ENCODE measurements around the gene METRN.

METRN gene

GRCh38 chr16:745739-746138, 30.8 kb downstream of the METRN start:
- Histone ChIP-seq H3K27me3 (ENCODE audit: low read depth, low read length) (no peaks in the 10 kb centered on the region), H3K4me2 (ENCODE audit: low read length) (peak overlapping the region; percentile 21), H3K27ac (ENCODE audit: low read length) (no peak overlapping the region), H3K9me3 (ENCODE audit: insufficient read depth, low read length) (no peaks in the 10 kb centered on the region), H3K79me2 (ENCODE audit: low read length) (no peaks in the 10 kb centered on the region), H2AFZ (ENCODE audit: low read depth, low read length) (no peak overlapping the region), H4K20me1 (ENCODE audit: insufficient read depth, low read length) (no peaks in the 10 kb centered on the region), H3K9ac (ENCODE audit: low read length) (no peak overlapping the region), H3K4me1 (ENCODE audit: low read length) (peaks cover 5% of the 10 kb centered on the region), H3K4me3 (ENCODE audit: low read length) (no peak overlapping the region), H3K36me3 (replicated peaks; ENCODE audit: low read depth, low read length) (no peaks in the 10 kb centered on the region)
- TF ChIP-seq CTCF (IDR thresholded peaks at IDR 0.05; ENCODE audit: low read depth, low read length) (peak; percentile 74), EZH2phosphoT487 (IDR thresholded peaks at IDR 0.05; ENCODE audit: low read depth) (no peak)

GRCh38 chr16:746637-747036, 31.7 kb downstream of the METRN start:
- Histone ChIP-seq H4K20me1 (ENCODE audit: insufficient read depth, low read length) (no peaks in the 10 kb centered on the region), H3K4me1 (ENCODE audit: low read length) (peaks cover 8% of the 10 kb centered on the region), H3K36me3 (replicated peaks; ENCODE audit: low read depth, low read length) (no peaks in the 10 kb centered on the region), H3K4me3 (ENCODE audit: low read length) (no peak overlapping the region), H3K4me2 (ENCODE audit: low read length) (no peak overlapping the region), H2AFZ (ENCODE audit: low read depth, low read length) (no peak overlapping the region), H3K27me3 (ENCODE audit: low read depth, low read length) (no peaks in the 10 kb centered on the region), H3K79me2 (ENCODE audit: low read length) (no peaks in the 10 kb centered on the region), H3K9ac (ENCODE audit: low read length) (no peak overlapping the region), H3K9me3 (ENCODE audit: insufficient read depth, low read length) (no peaks in the 10 kb centered on the region), H3K27ac (ENCODE audit: low read length) (no peak overlapping the region)
- TF ChIP-seq CTCF (IDR thresholded peaks at IDR 0.05; ENCODE audit: low read depth, low read length) = no peak
- no peak for TF ChIP-seq EZH2phosphoT487 (IDR thresholded peaks at IDR 0.05; ENCODE audit: low read depth)

GRCh38 chr16:747978-748746, 33.2 kb downstream of the METRN start:
- H3K4me1 ChIP-seq (ENCODE audit: low read length) = peaks cover 23% of the 10 kb centered on the region
- H3K9ac ChIP-seq (ENCODE audit: low read length) = no peak overlapping the region
- no peaks in the 10 kb centered on the region for H3K79me2 ChIP-seq (ENCODE audit: low read length)
- H3K9me3 ChIP-seq (ENCODE audit: insufficient read depth, low read length) = no peaks in the 10 kb centered on the region
- H3K36me3 ChIP-seq (replicated peaks; ENCODE audit: low read depth, low read length) = no peaks in the 10 kb centered on the region
- no peak for TF ChIP-seq CTCF (IDR thresholded peaks at IDR 0.05; ENCODE audit: low read depth, low read length)
- no peak overlapping the region for H3K27ac ChIP-seq (ENCODE audit: low read length)
- H3K4me3 ChIP-seq (ENCODE audit: low read length) = no peak overlapping the region
- no peaks in the 10 kb centered on the region for H3K27me3 ChIP-seq (ENCODE audit: low read depth, low read length)
- no peak overlapping the region for H2AFZ ChIP-seq (ENCODE audit: low read depth, low read length)
- H4K20me1 ChIP-seq (ENCODE audit: insufficient read depth, low read length) = no peaks in the 10 kb centered on the region
- H3K4me2 ChIP-seq (ENCODE audit: low read length) = no peak overlapping the region

- peaks cover 27% of the 10 kb centered on the region for H3K4me1 ChIP-seq (ENCODE audit: low read length)
- H3K4me3 ChIP-seq (ENCODE audit: low read length) = no peak overlapping the region
- no peak overlapping the region for H3K27ac ChIP-seq (ENCODE audit: low read length)
- H3K27me3 ChIP-seq (ENCODE audit: low read depth, low read length) = no peaks in the 10 kb centered on the region
- no peak overlapping the region for H3K9ac ChIP-seq (ENCODE audit: low read length)
- no peaks in the 10 kb centered on the region for H3K9me3 ChIP-seq (ENCODE audit: insufficient read depth, low read length)
- no peaks in the 10 kb centered on the region for H3K36me3 ChIP-seq (replicated peaks; ENCODE audit: low read depth, low read length)
- H2AFZ ChIP-seq (ENCODE audit: low read depth, low read length) = no peak overlapping the region
- no peaks in the 10 kb centered on the region for H3K79me2 ChIP-seq (ENCODE audit: low read length)
- TF ChIP-seq CTCF (IDR thresholded peaks at IDR 0.05; ENCODE audit: low read depth, low read length) (no peak), EZH2phosphoT487 (IDR thresholded peaks at IDR 0.05; ENCODE audit: low read depth) (no peak)
- H3K4me2 ChIP-seq (ENCODE audit: low read length) = no peak overlapping the region
- no peaks in the 10 kb centered on the region for H4K20me1 ChIP-seq (ENCODE audit: insufficient read depth, low read length)
Measured at GRCh38 chr16:749010-749409, 34.1 kb downstream of the METRN start.
